OCI-LY7 (cell line): ENCODE measurements around the gene SPC25. TPM values are rescaled to one million over a fixed set of nuclear protein-coding genes. Genes with fewer than 3 reads are reported as not detected.

Experiments used
- BruUV-seq: library from RNA; stranded (reverse); fragments of 400-500 nt; replicated peaks from 2 replicates; lab custom pipeline; 2021; lab: Mats Ljungman, UMichigan
- CTCF ChIA-PET: fragments of 300-600 bp; sonication (Branson Sonifier 250); formaldehyde crosslinking; loops from one replicate; lab custom pipeline; 2022; ENCODE audit warnings: antibody characterized with exemption; ENCODE audit not compliant: unreplicated experiment; lab: Charles Lee
- POLR2A ChIA-PET: fragments of 300-600 bp; sonication (Branson Sonifier 250); formaldehyde crosslinking; loops from one replicate; lab custom pipeline; 2022; ENCODE audit warnings: antibody characterized with exemption; lab: Charles Lee
- DNase-seq: peaks from one replicate; pipeline ENCODE4 v3.0.0-alpha.2; 2015; ENCODE audit warnings: low spot score
- H2AFZ ChIP-seq: fragments of 200-600 bp; sonication (generic), shearing (Covaris generic); 2 replicates; pipeline ENCODE4 v1.6.1; 2014; ENCODE audit warnings: mild to moderate bottlenecking, antibody characterized with exemption, low read length, moderate library complexity
- H3K27ac ChIP-seq: fragments of 200-600 bp; sonication (generic); 2 replicates; pipeline ENCODE4 v1.5.1; 2014; ENCODE audit warnings: mixed run types, low read depth, mild to moderate bottlenecking, moderate library complexity, low read length, inconsistent platforms; ENCODE audit not compliant: poor library complexity, severe bottlenecking
- H3K36me3 ChIP-seq: fragments of 200-600 bp; sonication (generic); 2 replicates; pipeline ENCODE4 v1.6.1; 2014; ENCODE audit warnings: mild to moderate bottlenecking, antibody characterized with exemption, low read length, moderate library complexity, mixed read lengths; ENCODE audit not compliant: insufficient read depth
- H3K4me1 ChIP-seq: fragments of 200-600 bp; sonication (generic); 2 replicates; pipeline ENCODE4 v1.5.1; 2014; ENCODE audit warnings: mild to moderate bottlenecking, low read length; ENCODE audit not compliant: insufficient read depth, poor library complexity, severe bottlenecking
- H3K4me2 ChIP-seq: fragments of 200-600 bp; sonication (generic); 2 replicates; pipeline ENCODE4 v1.6.1; 2014; ENCODE audit warnings: mild to moderate bottlenecking, low read length
- H3K4me3 ChIP-seq: fragments of 200-600 bp; sonication (generic); 2 replicates; pipeline ENCODE4 v1.5.1; 2014; ENCODE audit warnings: mild to moderate bottlenecking, low read depth, low read length; ENCODE audit not compliant: poor library complexity, severe bottlenecking
- H3K79me2 ChIP-seq: fragments of 200-600 bp; sonication (generic); 2 replicates; pipeline ENCODE4 v1.6.1; 2016; ENCODE audit warnings: low read depth, mild to moderate bottlenecking, low read length, moderate library complexity, mixed read lengths; ENCODE audit not compliant: insufficient read depth
- H3K9me2 ChIP-seq: fragments of 200-600 bp; sonication (generic); 2 replicates; pipeline ENCODE4 v1.6.1; 2016; ENCODE audit warnings: mild to moderate bottlenecking, low read length, mixed read lengths; ENCODE audit not compliant: insufficient read depth
- H3K9me3 ChIP-seq: fragments of 200-600 bp; sonication (generic); 2 replicates; pipeline ENCODE4 v1.6.1; 2014; ENCODE audit warnings: mild to moderate bottlenecking, mixed run types, low read length, mixed read lengths
- H4K20me1 ChIP-seq: fragments of 200-600 bp; sonication (generic); 2 replicates; pipeline ENCODE4 v1.6.1; 2014; ENCODE audit warnings: mild to moderate bottlenecking, antibody characterized with exemption, low read length, moderate library complexity, mixed read lengths; ENCODE audit not compliant: insufficient read depth
- CTCF ChIP-seq: fragments of 200-600 bp; sonication (generic); conservative IDR thresholded peaks from 2 replicates; pipeline ENCODE4 v1.5.1; 2014; ENCODE audit warnings: mild to moderate bottlenecking, antibody characterized with exemption, low read length, moderate library complexity, mixed read lengths
- EZH2phosphoT487 ChIP-seq: fragments of 200-600 bp; sonication (generic); IDR thresholded peaks from 2 replicates; pipeline ENCODE4 v1.6.1; 2018; ENCODE audit warnings: low read depth, borderline replicate concordance, mild to moderate bottlenecking, mixed run types, antibody characterized with exemption, low read length, moderate library complexity, mixed read lengths
- intact Hi-C: fragments of 100-400 bp; cut with micrococcal nuclease; formaldehyde crosslinking; loops from one replicate; pipeline ENCODE4 v1.10.0; 2022; ENCODE audit not compliant: unreplicated experiment
- total RNA-seq, 2 experiments: library from RNA; depleted of rRNA in 1 of 2; stranded (reverse); fragments of >200 nt in 1 of 2; shearing (Covaris generic) in 1 of 2; gene quantifications; 2 replicates each; pipeline ENCODE4 v1.2.3, GENCODE V29; 2014 to 2022

SPC25 gene
- total RNA-seq, 2 experiments from 2014 or later = 29.3 to 53.1 TPM

- Histone ChIP-seq H3K9me3 (no peaks in the 10 kb centered on the region), H3K36me3 (peaks cover 20% of the 10 kb centered on the region), H4K20me1 (no peaks in the 10 kb centered on the region), H2AFZ (no peak overlapping the region), H3K27ac (no peak overlapping the region), H3K4me2 (no peak overlapping the region), H3K4me1 (no peaks in the 10 kb centered on the region), H3K4me3 (no peak overlapping the region), H3K9me2 (no peaks in the 10 kb centered on the region), H3K79me2 (no peaks in the 10 kb centered on the region)
- DNase-seq = no peak
- ChIA-PET POLR2A (no interaction called here), CTCF (no interaction called here)
- no TSS peak for BruUV-seq
- intact Hi-C loops = no loop called here
- no peak for TF ChIP-seq CTCF
- TF ChIP-seq EZH2phosphoT487 = no peak
These were observed 42.0 kb downstream of the SPC25 start for GRCh38 chr2:168848225-168848624.

GRCh38 chr2:168843253-168843652 lies 47.0 kb downstream of the SPC25 start:
- BruUV-seq = no TSS peak
- CTCF ChIA-PET = no interaction called here
- no peak for TF ChIP-seq CTCF
- no peak for TF ChIP-seq EZH2phosphoT487

GRCh38 chr2:168841445-168841844 lies 48.8 kb downstream of the SPC25 start:
- POLR2A ChIA-PET = interaction anchor here (0.7 kb wide), 1 partner anchor 655 kb away, joined by 5 read pairs; no protein-coding TSS in a partner anchor

More at GRCh38 chr2:168843253-168843652, 47.0 kb downstream of the SPC25 start:
- no peaks in the 10 kb centered on the region for H3K4me1 ChIP-seq
- no peak overlapping the region for H3K4me2 ChIP-seq
- no peaks in the 10 kb centered on the region for H3K9me3 ChIP-seq
- POLR2A ChIA-PET = no interaction called here
- H2AFZ ChIP-seq = no peak overlapping the region
- no peaks in the 10 kb centered on the region for H4K20me1 ChIP-seq
- H3K79me2 ChIP-seq = no peaks in the 10 kb centered on the region
- H3K27ac ChIP-seq = no peak overlapping the region
- DNase-seq = no peak
- intact Hi-C loops = no loop called here
- no peaks in the 10 kb centered on the region for H3K36me3 ChIP-seq
- no peak overlapping the region for H3K4me3 ChIP-seq
- no peaks in the 10 kb centered on the region for H3K9me2 ChIP-seq

More at GRCh38 chr2:168841445-168841844, 48.8 kb downstream of the SPC25 start:
- Histone ChIP-seq H3K4me2 (no peak overlapping the region), H3K4me1 (no peaks in the 10 kb centered on the region), H3K4me3 (no peak overlapping the region), H3K79me2 (no peaks in the 10 kb centered on the region), H3K9me3 (no peaks in the 10 kb centered on the region), H3K36me3 (no peaks in the 10 kb centered on the region), H2AFZ (no peak overlapping the region), H3K9me2 (no peaks in the 10 kb centered on the region), H3K27ac (no peak overlapping the region), H4K20me1 (no peaks in the 10 kb centered on the region)
- CTCF ChIA-PET = no interaction called here
- TF ChIP-seq CTCF = no peak
- no peak for TF ChIP-seq EZH2phosphoT487
- intact Hi-C loops = no loop called here
- BruUV-seq = no TSS peak
- no peak for DNase-seq
